HepG2 (cell line): ENCODE data around the gene DHRS1. TPM values are rescaled to one million over a fixed set of nuclear protein-coding genes. Genes with fewer than 3 reads are reported as not detected.

Experiments
- CENPBD1 ChIP-seq: sonication (generic); formaldehyde crosslinking; IDR thresholded peaks from 2 replicates; pipeline ENCODE4 v1.8.0; 2022; ENCODE audit warnings: missing genetic modification reagents, low read depth, mild to moderate bottlenecking, borderline replicate concordance
- DNMT3B ChIP-seq: conservative IDR thresholded peaks from 2 replicates; pipeline ENCODE4 v1.6.1; 2016; ENCODE audit warnings: missing biosample characterization, control low read depth
- ESRRA ChIP-seq: sonication (generic); formaldehyde crosslinking; IDR thresholded peaks from 2 replicates; pipeline ENCODE4 v1.5.1; 2020; ENCODE audit warnings: mild to moderate bottlenecking, low read depth, missing genetic modification reagents
- FOXK1 ChIP-seq: sonication (generic); formaldehyde crosslinking; IDR thresholded peaks from 2 replicates; pipeline ENCODE4 v1.4.0; 2020; ENCODE audit warnings: low read depth, missing genetic modification reagents, borderline replicate concordance
- JUNB ChIP-seq: sonication (generic); formaldehyde crosslinking; IDR thresholded peaks from 2 replicates; pipeline ENCODE4 v1.8.0; 2022; ENCODE audit warnings: missing genetic modification reagents, mild to moderate bottlenecking, borderline replicate concordance
- KLF9 ChIP-seq: IDR thresholded peaks from 2 replicates; pipeline ENCODE4 v1.6.1; 2016; ENCODE audit warnings: low read depth
- PHF5A ChIP-seq: IDR thresholded peaks from one replicate; pipeline ENCODE4 v1.6.1; 2018; ENCODE audit warnings: low read depth, missing genetic modification reagents; ENCODE audit not compliant: unreplicated experiment
- PRDM15 ChIP-seq: sonication (generic); formaldehyde crosslinking; IDR thresholded peaks from 2 replicates; pipeline ENCODE4 v1.4.0; 2020; ENCODE audit warnings: missing genetic modification reagents
- SKIL ChIP-seq: sonication (generic); formaldehyde crosslinking; IDR thresholded peaks from 2 replicates; pipeline ENCODE4 v1.8.0; 2022; ENCODE audit warnings: missing genetic modification reagents, mild to moderate bottlenecking, moderate library complexity, borderline replicate concordance
- TBX3 ChIP-seq: fragments of 450-650 bp; IDR thresholded peaks from 2 replicates; pipeline ENCODE4 v1.6.1; 2017; ENCODE audit warnings: antibody characterized with exemption, mild to moderate bottlenecking, inconsistent platforms, borderline replicate concordance
- TFDP2 ChIP-seq: sonication (generic); formaldehyde crosslinking; IDR thresholded peaks from 2 replicates; pipeline ENCODE4 v1.4.0; 2020; ENCODE audit warnings: missing genetic modification reagents
- THAP9 ChIP-seq: sonication (generic); formaldehyde crosslinking; IDR thresholded peaks from 2 replicates; pipeline ENCODE4; 2020; ENCODE audit warnings: missing genetic modification reagents, mild to moderate bottlenecking, borderline replicate concordance
- ZEB1 ChIP-seq: IDR thresholded peaks from 2 replicates; pipeline ENCODE4 v1.6.1; 2012; ENCODE audit warnings: mild to moderate bottlenecking, low read depth, inconsistent platforms; ENCODE audit not compliant: insufficient replicate concordance
- ZFAT ChIP-seq: sonication (generic); formaldehyde crosslinking; conservative IDR thresholded peaks from 2 replicates; pipeline ENCODE4 v1.8.1; 2023; ENCODE audit warnings: missing genetic modification reagents, inconsistent platforms
- ZKSCAN1 ChIP-seq: fragments of 150-350 bp; IDR thresholded peaks from 2 replicates; pipeline ENCODE4 v1.6.1; 2014; ENCODE audit warnings: low read length
- ZNF225 ChIP-seq: sonication (generic); formaldehyde crosslinking; IDR thresholded peaks from 2 replicates; pipeline ENCODE4 v1.4.0; 2020; ENCODE audit warnings: mild to moderate bottlenecking, missing genetic modification reagents
- ZNF232 ChIP-seq: sonication (generic); formaldehyde crosslinking; IDR thresholded peaks from 2 replicates; pipeline ENCODE4 v1.4.0; 2020; ENCODE audit warnings: missing genetic modification reagents, borderline replicate concordance
- ZNF777 ChIP-seq: sonication (generic); formaldehyde crosslinking; IDR thresholded peaks from 2 replicates; pipeline ENCODE4 v1.4.0; 2020; ENCODE audit warnings: missing genetic modification reagents
- polyA plus RNA-seq, 8 experiments: library from polyadenylated mRNA; depleted of rRNA in 3 of 8; stranded (reverse) in 7 of 8; unstranded in 1 of 8; fragments of >200 nt; fragmentation: Illumina TruSeq in 4 of 8; extraction: Trizol in 4 of 8; gene quantifications; 2 replicates each; pipeline versions ENCODE4 v1.2.1 to v1.2.3, GENCODE V29; 2011 to 2016; ENCODE audit warnings: low read depth in 4 of 8, missing spikeins in 1 of 8, mixed read lengths in 1 of 8; ENCODE audit not compliant: insufficient read depth in 1 of 8
- total RNA-seq, 5 experiments: library from RNA; depleted of rRNA; stranded (reverse); fragments of >200 nt; fragmentation: Illumina TruSeq; extraction: Trizol; gene quantifications; 2 replicates each; pipeline ENCODE4 v1.2.3, GENCODE V29; 2016; ENCODE audit warnings: low read depth in 1 of 5

DHRS1 gene
- total and polyA plus RNA-seq, 2 of the 13 experiments (the other 11 are each of a cell fraction or from before 2014, with no cell fraction given) = 49.8 to 60.8 TPM

GRCh38 chr14:24252289-24253124 lies 47.1 kb downstream of the DHRS1 start (continued):
- TF ChIP-seq THAP9 (CRISPR knock-in tag) = peak; percentile 86
- TF ChIP-seq CENPBD1 (CRISPR knock-in tag) = no peak
- TF ChIP-seq TBX3 = peak; percentile 58; the same call in 1 of the 2 replicates
- TF ChIP-seq PHF5A (CRISPR knock-in tag) = no peak
- TF ChIP-seq ZFAT = no peak
- TF ChIP-seq ZKSCAN1 = peak; percentile 71
- no peak for TF ChIP-seq ZNF777 (CRISPR knock-in tag)
- TF ChIP-seq PRDM15 (CRISPR knock-in tag) = no peak
- 0 out of 2 replicates have a peak, but pooled peaks have one; percentile 33 for TF ChIP-seq DNMT3B (CRISPR knock-in tag)
- TF ChIP-seq JUNB (CRISPR knock-in tag) = no peak
- TF ChIP-seq ZNF225 (CRISPR knock-in tag) = peak; percentile 94
- no peak; the same call in 1 of the 2 replicates for TF ChIP-seq ZNF232 (CRISPR knock-in tag)
- TF ChIP-seq ESRRA (CRISPR knock-in tag) = no peak
- no peak for TF ChIP-seq TFDP2
- peak; percentile 86; the same call in 1 of the 2 replicates for TF ChIP-seq FOXK1 (CRISPR knock-in tag)
- TF ChIP-seq ZEB1 = no peak
- no peak for TF ChIP-seq KLF9
- no peak for TF ChIP-seq SKIL (CRISPR knock-in tag)
